GM19025 (cell line): ENCODE data around the gene LIF.

Experiments used
- ATAC-seq: cut with Tn5 transposase; IDR thresholded peaks from one replicate; pipeline ENCODE4 v1.9.1; 2021; ENCODE audit warnings: mild to moderate bottlenecking, low read depth, moderate library complexity; ENCODE audit not compliant: unreplicated experiment

LIF gene

GRCh38 chr22:30245985-30246813, at the start of gene LIF:
Gene LIF (minus strand): TSS chr22:30246759. CDS start chr22:30246695, 64 bp downstream.
- no peak for ATAC-seq

- ATAC-seq = no peak
These were observed 49.8 kb upstream of the LIF start for GRCh38 chr22:30296324-30296723.

DNA sequence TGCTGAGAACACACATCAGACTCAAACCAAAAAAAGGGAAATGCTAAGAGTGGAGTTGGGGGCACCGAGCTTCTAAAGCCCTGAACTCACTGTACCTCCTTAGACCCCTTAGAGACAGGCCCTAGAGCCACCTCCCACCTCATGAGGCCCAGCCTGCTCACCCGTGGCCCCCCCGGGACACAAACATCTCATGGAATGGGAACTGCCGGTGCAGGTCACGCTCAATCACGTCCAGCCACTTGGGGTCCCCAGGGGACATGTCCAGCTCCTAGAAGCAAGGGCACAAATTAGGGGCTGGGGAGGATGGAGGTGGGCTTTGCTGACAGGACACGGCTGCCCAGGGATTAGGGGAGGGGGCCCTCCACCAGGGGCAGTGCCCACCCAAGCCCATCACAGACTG, 49.0 kb upstream of the LIF start:
- no peak for ATAC-seq

GRCh38 chr22:30294830-30295229, 48.3 kb upstream of the LIF start:
- ATAC-seq = no peak

- ATAC-seq = no peak
These were observed 47.5 kb upstream of the LIF start for GRCh38 chr22:30294066-30294465.

DNA sequence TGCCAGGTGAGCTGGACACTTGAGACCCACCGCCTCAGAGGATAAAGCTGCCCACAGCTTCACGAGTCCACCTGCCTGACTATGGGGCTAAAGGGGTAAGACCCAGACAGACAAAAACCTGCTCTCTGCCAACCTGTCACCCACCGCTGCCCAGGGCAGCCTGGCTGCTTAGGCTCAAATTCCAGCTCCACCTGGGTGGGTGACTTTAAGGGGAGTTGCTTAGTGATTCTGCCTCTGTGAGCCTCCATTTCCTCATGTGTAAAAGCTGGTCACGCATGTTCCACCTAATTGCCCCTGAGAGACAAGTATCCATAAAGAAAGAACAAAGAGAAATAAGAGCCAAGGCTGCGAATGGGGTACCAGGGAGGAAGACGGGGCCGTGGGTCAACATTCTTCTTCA, 46.5 kb upstream of the LIF start:
- no peak for ATAC-seq

GRCh38 chr22:30292069-30292970, 45.8 kb upstream of the LIF start:
- no peak for ATAC-seq

DNA sequence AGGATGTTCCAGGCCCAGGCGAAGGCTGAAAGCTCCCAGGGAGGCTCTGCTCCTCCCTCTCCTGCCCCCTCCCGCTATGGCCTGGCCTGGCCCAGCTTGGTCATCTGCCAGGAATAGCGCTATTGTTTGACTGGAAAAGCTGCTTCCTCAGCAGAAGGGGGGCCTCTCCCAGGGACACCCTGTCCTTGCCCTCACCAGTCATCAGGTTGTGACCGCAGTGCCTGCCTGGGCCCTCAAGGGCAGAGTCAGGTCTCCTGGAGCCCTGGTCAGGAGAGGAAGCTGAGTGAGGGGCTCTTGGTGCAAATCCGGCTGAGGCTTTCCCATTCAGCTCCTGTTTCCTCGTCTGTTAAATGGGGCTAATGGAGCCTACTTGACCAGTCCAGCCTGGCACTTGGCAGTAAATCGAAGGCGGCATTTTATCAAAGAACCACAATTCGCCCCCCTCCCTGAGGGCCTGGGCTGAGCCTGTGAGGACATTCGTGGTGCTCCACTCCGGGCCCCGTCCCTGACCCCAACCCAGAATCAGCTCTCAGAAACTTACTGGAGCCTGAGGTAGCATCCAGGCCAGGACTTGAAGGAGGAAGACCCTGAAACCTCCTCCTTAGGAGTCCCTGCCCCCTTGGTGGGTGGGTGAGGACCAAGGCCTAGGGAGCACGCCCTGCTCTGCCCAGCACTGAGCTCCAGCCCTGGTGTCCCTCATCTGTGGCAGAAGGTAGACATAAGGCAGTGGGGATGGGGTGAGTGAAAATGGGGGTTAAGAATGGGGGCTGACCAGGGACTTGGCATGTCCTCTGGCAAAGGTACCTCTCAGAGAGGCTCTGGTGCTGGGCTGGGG, 44.7 kb upstream of the LIF start:
- no peak for ATAC-seq

DNA sequence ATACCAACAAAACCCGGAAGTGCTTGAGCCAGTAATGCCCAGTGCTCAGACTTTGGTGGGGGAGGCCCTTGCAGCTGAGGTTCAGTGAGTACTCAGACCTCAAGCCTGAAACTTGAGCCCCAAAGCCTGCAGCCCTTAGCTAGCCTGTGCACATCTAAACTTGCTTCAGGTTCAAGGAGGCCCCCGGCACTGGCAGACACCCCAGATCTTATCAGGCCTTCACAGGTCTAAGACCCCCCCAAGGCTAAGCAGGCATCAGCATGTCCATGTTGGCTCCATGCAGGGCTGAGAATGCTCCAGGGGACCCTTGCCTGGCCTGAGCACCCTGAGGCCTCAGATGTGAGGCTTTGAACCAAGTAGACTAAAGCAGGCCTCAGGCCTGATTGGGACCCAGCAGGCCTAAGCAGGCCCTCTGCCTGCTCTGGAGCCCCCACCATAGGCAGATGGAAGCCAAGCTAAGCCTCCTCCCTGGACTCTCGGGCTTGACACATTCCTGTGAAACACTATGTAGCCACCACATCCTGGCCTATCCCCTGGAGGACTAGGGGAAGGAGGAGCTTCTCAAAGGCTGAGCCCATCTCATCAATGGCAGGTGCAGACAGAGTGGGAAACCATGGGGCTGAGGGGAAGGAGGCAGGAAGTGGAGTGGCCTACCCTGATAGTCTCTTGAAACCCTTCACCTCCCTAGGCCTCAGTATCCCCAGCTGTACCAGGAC, 43.9 kb upstream of the LIF start:
- no peak for ATAC-seq

- peak; percentile 15 for ATAC-seq
These were observed 43.4 kb upstream of the LIF start for GRCh38 chr22:30289980-30290313.

DNA sequence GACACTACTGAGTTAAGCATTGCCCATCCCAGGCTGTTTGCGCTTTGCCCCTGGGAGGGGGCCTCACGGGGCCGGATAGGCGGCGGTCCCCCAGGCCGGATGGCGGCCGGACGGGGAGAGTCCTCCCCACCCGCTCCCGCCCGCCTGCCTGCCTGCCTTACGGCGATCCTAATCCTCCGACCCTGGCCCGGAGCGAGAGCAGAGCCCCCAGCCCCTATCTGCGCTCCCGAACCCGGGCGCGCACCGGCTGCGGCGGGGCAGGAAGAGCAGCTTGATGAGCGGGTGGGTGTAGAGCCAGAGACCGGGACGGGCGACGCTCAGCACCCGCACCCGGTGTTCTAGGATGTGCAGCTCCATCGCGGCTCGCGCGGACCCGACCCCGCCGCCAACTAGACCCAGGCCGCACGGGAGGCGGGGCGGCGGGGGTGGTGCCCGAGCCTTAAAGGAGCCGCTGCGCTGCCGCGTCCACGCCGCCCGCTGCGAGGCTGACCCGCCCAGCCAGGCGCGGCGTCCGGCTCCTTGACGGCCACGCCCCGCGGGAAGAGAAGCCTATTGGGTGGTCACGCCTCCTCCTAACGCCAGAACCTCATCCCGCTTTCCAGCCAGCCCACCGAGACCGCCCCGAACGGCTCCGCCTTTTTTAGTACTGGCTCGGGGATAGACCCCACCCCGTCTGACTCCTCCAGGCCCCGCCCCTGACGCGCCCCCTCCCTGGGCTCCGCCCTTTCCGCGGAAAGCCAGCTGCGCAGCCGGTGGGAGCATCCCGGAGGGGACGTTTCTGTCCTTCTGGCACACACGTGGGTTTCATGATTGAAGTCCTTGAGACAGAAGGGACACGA, 42.8 kb upstream of the LIF start, which contains the start of gene CASTOR1:
Gene CASTOR1 (minus strand): TSS at position 365 of the 839 bp plus-strand sequence. CDS start 8 bp downstream, at position 357.
- ATAC-seq = peak; percentile 60

DNA sequence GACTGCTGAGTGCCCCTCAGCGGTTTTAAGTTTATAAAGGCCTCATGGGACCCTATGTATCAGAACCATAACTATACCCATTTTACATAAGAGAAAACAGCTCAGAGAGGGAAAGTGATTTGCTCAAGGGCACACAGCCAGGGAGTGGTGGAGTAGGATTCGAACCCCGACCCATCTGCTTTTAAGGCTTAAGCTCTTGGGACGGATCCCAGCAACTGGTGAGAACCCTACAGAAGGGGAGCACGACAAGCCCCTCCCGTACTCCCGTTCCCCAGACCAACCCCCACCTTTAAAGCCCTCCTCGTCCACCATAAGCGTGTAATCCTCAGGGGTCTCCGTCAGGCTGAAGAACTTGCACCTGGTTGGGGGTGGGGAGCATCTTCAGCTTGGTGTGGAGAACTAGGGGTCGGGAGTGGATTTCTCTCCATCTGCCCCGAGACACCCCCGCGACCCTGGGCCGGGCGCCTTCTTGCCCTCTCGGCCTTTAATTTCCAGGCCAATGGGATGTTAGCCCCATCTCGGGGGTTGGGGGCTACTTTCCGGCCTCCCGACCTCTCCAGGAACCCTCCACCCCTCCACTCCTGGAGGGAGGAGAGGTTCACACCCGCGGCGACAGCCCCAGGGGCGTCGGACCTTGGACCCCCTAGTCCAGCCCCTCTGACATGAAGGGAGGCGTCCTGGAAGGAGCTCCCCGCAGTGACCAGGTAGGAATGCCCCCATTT, 42.0 kb upstream of the LIF start:
- no peak for ATAC-seq

DNA sequence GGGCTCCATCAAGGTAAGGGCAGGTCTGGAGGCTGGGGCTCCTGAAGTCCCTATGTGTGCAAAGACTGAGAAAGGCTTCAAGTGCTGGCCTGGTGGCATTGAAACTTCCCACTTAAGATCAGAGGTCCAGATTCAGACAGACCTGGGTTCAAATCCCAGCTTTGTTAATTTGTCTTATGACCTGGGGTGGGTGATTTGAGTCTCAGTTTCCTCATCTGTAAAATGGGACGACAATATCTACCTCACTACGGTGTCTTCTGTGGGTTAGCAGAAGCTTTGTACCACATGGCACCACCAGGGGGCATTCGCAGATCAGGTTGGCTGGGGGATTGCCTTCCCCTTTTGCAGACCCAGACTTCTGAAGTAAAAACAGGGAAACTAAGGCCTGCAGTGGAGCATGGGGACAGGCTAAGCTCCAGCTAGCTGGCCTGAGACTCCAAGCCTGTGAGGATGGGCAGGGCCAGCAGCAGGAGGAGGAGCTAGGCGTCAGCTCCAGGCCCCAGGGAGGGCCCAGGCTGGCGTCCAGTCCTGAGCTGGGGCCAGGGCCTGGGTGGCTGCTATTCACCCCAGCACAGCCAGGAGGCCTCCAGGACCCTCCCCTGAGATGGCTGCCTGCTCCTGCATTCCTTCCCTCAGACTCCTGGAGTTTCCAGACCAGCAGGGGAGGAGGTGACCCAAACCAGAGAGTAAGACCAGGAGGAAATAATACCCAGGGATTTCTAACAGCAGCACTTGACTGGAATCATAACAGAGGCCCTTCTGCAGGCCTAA, 41.3 kb upstream of the LIF start:
- ATAC-seq = no peak

- ATAC-seq = no peak
These were observed 40.5 kb upstream of the LIF start for GRCh38 chr22:30286813-30287647.

DNA sequence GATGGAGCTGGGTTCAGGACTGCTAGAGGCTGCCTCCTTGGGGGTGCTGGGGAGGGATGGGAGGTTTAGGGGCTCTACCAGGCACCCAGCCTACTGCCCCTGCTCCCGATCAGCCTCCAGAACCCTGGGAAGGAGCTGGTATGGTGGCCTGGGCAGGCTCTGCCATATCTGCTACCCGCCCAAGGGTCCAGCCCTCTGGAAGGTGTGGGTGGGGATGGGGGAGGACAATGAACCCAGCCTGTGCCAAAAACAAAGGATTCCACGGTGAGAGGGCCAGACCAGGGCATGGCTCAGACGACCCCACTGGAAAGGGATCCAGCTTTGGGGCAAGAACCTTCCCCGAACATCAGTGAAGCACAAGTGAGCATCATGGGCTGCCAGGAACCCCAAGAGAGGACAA, 39.8 kb upstream of the LIF start:
- no peak for ATAC-seq

DNA sequence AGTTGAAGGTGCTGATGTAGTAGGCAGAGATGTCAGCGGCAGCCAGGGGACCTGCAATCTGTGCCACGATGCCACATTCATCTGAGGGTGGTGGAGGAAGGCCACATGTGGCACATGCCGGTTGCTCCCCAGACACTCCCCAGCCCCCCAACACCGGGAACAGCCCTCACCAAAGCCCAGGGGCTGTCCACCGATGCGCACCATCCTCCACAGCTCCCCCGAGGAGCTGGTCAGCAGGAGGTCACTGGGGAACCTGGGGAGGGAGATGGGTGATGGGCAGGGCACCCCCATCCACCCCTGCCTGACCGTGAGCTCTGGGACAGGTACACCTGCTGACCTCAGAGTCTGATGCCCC, 39.3 kb upstream of the LIF start:
- ATAC-seq = no peak
